Lower lobe of right lung (tissue), 2 donors: Measurements from ENCODE around the gene DEPP1. TPM values are rescaled to one million over a fixed set of nuclear protein-coding genes. Genes with fewer than 3 reads are reported as not detected.

Experiments used
- ATAC-seq, 2 donors: fragments of 200-7000 bp; cut with Tn5 transposase; one replicate each; pipeline ENCODE4 v1.9.1; 2020 to 2022; ENCODE audit warnings: mild to moderate bottlenecking in 2 of 2, moderate library complexity in 2 of 2
- DNase-seq: peaks from one replicate; pipeline ENCODE4 v3.0.0-alpha.2; 2020
- H3K27ac ChIP-seq: fragments of 200-600 bp; one replicate; pipeline ENCODE4 v1.8.0; 2022
- H3K27me3 ChIP-seq: fragments of 200-600 bp; one replicate; pipeline ENCODE4 v1.8.0; 2022; ENCODE audit warnings: low read depth
- H3K36me3 ChIP-seq: fragments of 200-600 bp; one replicate; pipeline ENCODE4 v1.8.0; 2022; ENCODE audit warnings: mild to moderate bottlenecking
- H3K4me1 ChIP-seq: fragments of 200-600 bp; one replicate; pipeline ENCODE4 v1.8.0; 2022
- H3K4me3 ChIP-seq: fragments of 200-600 bp; one replicate; pipeline ENCODE4 v1.8.0; 2022; ENCODE audit warnings: mild to moderate bottlenecking
- H3K9me3 ChIP-seq: fragments of 200-600 bp; one replicate; pipeline ENCODE4 v1.8.0; 2022
- CTCF ChIP-seq: fragments of 200-600 bp; IDR thresholded peaks from one replicate; pipeline ENCODE4 v1.8.0; 2022; ENCODE audit warnings: antibody characterized with exemption, mild to moderate bottlenecking
- intact Hi-C: fragments of 100-400 bp; cut with DNase I; formaldehyde crosslinking; loops from one replicate; pipeline ENCODE4 v1.11.0; 2022
- total RNA-seq: library from RNA; stranded (reverse); fragmentation: NEBNext Ultra II Directional; extraction: Animal tissue kit (Norgen Biotek cat#: 25700); gene quantifications from one replicate; pipeline ENCODE4 v1.2.1, GENCODE V29; 2021
- donor health status: DM: no; HTN: yes; CAD: no; lungs with severe emphysema.

Gene DEPP1
- total RNA-seq, 1 donor from 2014 or later: 108 TPM

GRCh38 chr10:44954962-44955361, 23.6 kb downstream of the DEPP1 start:
- intact Hi-C loops: no loop called here
- Histone ChIP-seq H3K27me3 (no peaks in the 10 kb centered on the region), H3K4me3 (no peak overlapping the region), H3K9me3 (no peaks in the 10 kb centered on the region), H3K36me3 (peaks cover 17% of the 10 kb centered on the region), H3K27ac (no peak overlapping the region), H3K4me1 (peaks cover 28% of the 10 kb centered on the region)
- DNase-seq (no peak), ATAC-seq (no peak)
- TF ChIP-seq CTCF: no peak

DNA sequence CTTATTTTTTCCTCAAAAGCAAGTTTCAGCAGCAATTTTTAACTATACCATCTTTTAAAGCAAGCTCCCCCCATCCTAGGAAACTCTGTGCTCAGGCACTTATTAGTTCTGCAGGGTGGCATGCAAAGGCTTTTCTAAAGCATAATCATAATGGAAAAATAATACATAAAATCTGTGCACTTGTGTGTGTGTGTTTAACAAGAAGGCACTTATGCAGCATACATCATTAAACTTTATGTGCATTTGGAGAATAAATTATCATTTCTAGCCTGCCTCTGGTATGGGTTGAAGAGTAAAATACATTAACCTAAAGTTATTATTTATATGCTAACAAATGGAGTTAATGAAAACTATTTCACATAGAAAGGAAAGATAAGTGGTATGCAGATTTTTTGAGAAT, 24.6 kb downstream of the DEPP1 start:
- TF ChIP-seq CTCF: no peak
- no peak for ATAC-seq
- no peak overlapping the region for H3K4me3 ChIP-seq

DNA sequence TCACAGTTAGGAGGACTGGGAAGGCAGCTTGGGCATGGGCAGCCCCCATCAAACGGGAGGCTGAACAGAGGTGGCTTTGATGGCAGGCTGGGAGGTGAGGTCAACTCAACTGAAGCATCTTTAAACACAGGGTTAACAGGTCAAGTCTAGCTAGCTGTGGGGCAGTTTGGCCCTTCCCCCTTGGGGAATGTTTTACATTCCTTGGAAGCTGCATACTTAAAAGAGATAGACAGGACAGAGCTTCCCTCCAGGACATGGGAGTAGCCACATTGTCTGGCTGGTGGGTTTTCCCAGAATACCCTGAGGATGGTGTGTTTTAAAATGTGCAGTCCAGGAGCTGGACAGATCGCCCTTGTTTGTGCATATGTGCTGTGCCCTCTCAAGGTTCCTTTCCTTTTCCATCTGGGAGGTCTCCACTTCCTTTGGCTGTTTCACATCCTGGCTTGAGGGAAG, 25.8 kb downstream of the DEPP1 start:
- no peak for DNase-seq
- Histone ChIP-seq H3K9me3 (no peaks in the 10 kb centered on the region), H3K36me3 (peaks cover 17% of the 10 kb centered on the region), H3K4me3 (no peak overlapping the region), H3K4me1 (peaks cover 28% of the 10 kb centered on the region), H3K27ac (no peak overlapping the region), H3K27me3 (no peaks in the 10 kb centered on the region)
- intact Hi-C loops: no loop called here
- TF ChIP-seq CTCF: no peak
- ATAC-seq: no peak

More for the DNA sequence above, 24.6 kb downstream of the DEPP1 start:
- DNase-seq: no peak
- Histone ChIP-seq H3K9me3 (no peaks in the 10 kb centered on the region), H3K27me3 (no peaks in the 10 kb centered on the region), H3K36me3 (peaks cover 17% of the 10 kb centered on the region), H3K27ac (no peak overlapping the region), H3K4me1 (peaks cover 31% of the 10 kb centered on the region)
- intact Hi-C loops: no loop called here

DNA sequence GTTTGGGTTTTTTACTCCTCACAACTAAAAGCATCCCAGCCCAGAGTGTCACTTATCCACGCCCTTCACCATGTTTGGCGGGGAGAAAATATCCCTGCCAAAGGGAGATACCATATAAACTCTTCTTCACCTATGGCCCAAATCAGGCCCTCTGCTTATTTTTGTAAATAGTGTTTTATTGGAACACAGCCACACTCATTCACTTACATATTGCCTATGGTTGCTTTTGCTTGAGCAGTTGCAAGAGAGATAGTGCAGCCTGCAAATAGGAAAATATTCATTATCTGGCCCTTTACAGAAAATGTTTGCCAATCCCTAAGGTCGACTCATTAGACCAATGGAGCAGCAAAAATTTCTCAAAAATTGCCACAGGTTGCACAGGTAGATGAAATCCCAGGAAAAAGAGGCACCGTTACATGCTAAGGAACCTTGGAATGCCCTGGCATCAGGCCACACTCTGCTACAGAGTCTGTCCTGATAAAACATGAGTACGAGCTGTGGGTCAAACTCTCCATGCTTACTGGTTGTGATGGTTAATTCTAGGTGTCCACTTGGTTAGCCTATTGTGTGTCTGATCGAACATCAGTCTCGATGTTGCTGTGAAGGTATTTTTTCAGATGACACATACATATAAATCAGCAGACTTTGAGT, 26.9 kb downstream of the DEPP1 start:
- no peak for DNase-seq
- ATAC-seq: no peak
- H3K27me3 ChIP-seq: no peaks in the 10 kb centered on the region
- no peak overlapping the region for H3K4me3 ChIP-seq
- H3K4me1 ChIP-seq: peaks cover 24% of the 10 kb centered on the region
- TF ChIP-seq CTCF: no peak
- H3K36me3 ChIP-seq: peaks cover 16% of the 10 kb centered on the region
- no peak overlapping the region for H3K27ac ChIP-seq
- intact Hi-C loops: no loop called here
- H3K9me3 ChIP-seq: no peaks in the 10 kb centered on the region

- Histone ChIP-seq H3K27me3 (no peaks in the 10 kb centered on the region), H3K27ac (no peak overlapping the region), H3K4me3 (no peak overlapping the region), H3K4me1 (peaks cover 22% of the 10 kb centered on the region), H3K9me3 (no peaks in the 10 kb centered on the region), H3K36me3 (peaks cover 8% of the 10 kb centered on the region)
- ATAC-seq (no peak), DNase-seq (no peak)
- intact Hi-C loops: no loop called here
- TF ChIP-seq CTCF: no peak
Observed at GRCh38 chr10:44950326-44951225, 28.0 kb downstream of the DEPP1 start.
